GM23338 (cell line): ENCODE results near the gene SLC17A7. TPM values are rescaled to one million over a fixed set of nuclear protein-coding genes. Genes with fewer than 3 reads are reported as not detected.

Experiments used
- ATAC-seq: fragments of 200-7000 bp; cut with Tn5 transposase; 3 replicates; pipeline ENCODE4 v1.9.1; 2020
- DNase-seq: peaks from one replicate; pipeline ENCODE4 v3.0.0-alpha.2; 2015; ENCODE audit warnings: low spot score
- H2AFZ ChIP-seq: fragments of 200-600 bp; sonication (generic); 2 replicates; pipeline ENCODE4 v1.8.0; 2016; ENCODE audit warnings: antibody characterized with exemption, mild to moderate bottlenecking, moderate library complexity
- H3F3A ChIP-seq: fragments of 200-600 bp; sonication (generic); replicated peaks from 2 replicates; pipeline ENCODE4 v1.8.0; 2017; ENCODE audit warnings: antibody characterized with exemption, mixed run types, low read depth
- H3K27ac ChIP-seq: fragments of 200-600 bp; sonication (generic); 2 replicates; pipeline ENCODE4 v1.6.1; 2016; ENCODE audit warnings: low read depth
- H3K27me3 ChIP-seq: fragments of 200-600 bp; sonication (generic); 2 replicates; pipeline ENCODE4 v1.8.0; 2016; ENCODE audit warnings: mild to moderate bottlenecking, mixed run types, moderate library complexity; ENCODE audit not compliant: insufficient read depth
- H3K36me3 ChIP-seq: fragments of 200-600 bp; sonication (generic); 2 replicates; pipeline ENCODE4 v1.8.0; 2016; ENCODE audit warnings: mild to moderate bottlenecking; ENCODE audit not compliant: insufficient read depth
- H3K4me1 ChIP-seq: fragments of 200-600 bp; sonication (generic); 2 replicates; pipeline ENCODE4 v1.8.0; 2016; ENCODE audit warnings: mild to moderate bottlenecking, moderate library complexity; ENCODE audit not compliant: insufficient read depth
- H3K4me2 ChIP-seq: fragments of 200-600 bp; sonication (generic); 2 replicates; pipeline ENCODE4 v1.7.1; 2017; ENCODE audit warnings: mixed run types
- H3K4me3 ChIP-seq: fragments of 200-600 bp; sonication (generic); 2 replicates; pipeline ENCODE4 v1.6.1; 2016; ENCODE audit warnings: mixed run types
- H3K79me2 ChIP-seq: fragments of 200-600 bp; sonication (generic); replicated peaks from 2 replicates; pipeline ENCODE4 v1.8.0; 2017; ENCODE audit warnings: mild to moderate bottlenecking; ENCODE audit not compliant: insufficient read depth
- H3K9me2 ChIP-seq: fragments of 200-600 bp; sonication (generic); 2 replicates; pipeline ENCODE4 v1.8.0; 2017; ENCODE audit not compliant: insufficient read depth
- H4K20me1 ChIP-seq: fragments of 200-600 bp; sonication (generic); replicated peaks from 2 replicates; pipeline ENCODE4 v1.8.0; 2017; ENCODE audit warnings: mild to moderate bottlenecking; ENCODE audit not compliant: insufficient read depth
- H3K27ac Mint-ChIP-seq: 2 replicates; pipeline ENCODE4 v1.8.0; 2020; ENCODE audit warnings: inconsistent platforms, mild to moderate bottlenecking, moderate library complexity, mixed read lengths
- H3K27me3 Mint-ChIP-seq: 3 replicates; pipeline ENCODE4 v1.8.0; 2022; ENCODE audit warnings: low read depth, mild to moderate bottlenecking, moderate library complexity, mixed read lengths, inconsistent platforms; ENCODE audit not compliant: insufficient read depth, poor library complexity
- H3K36me3 Mint-ChIP-seq: 3 replicates; pipeline ENCODE4 v1.8.0; 2021; ENCODE audit warnings: low read depth, mild to moderate bottlenecking, inconsistent platforms, moderate library complexity, mixed read lengths
- H3K4me1 Mint-ChIP-seq: 3 replicates; pipeline ENCODE4 v1.8.0; 2020; ENCODE audit warnings: mild to moderate bottlenecking, inconsistent platforms, mixed read lengths
- H3K4me3 Mint-ChIP-seq: 3 replicates; pipeline ENCODE4 v1.8.0; 2021; ENCODE audit warnings: moderate library complexity, mild to moderate bottlenecking, inconsistent platforms, mixed read lengths
- H3K9me3 Mint-ChIP-seq: 3 replicates; pipeline ENCODE4 v1.8.0; 2020; ENCODE audit warnings: moderate library complexity, mild to moderate bottlenecking, inconsistent platforms, mixed read lengths
- CREB1 ChIP-seq: fragments of 250-450 bp; sonication (Bioruptor Pico); IDR thresholded peaks from 2 replicates; pipeline ENCODE4 v1.5.0; 2020; ENCODE audit warnings: low read depth, mild to moderate bottlenecking, moderate library complexity
- CTCF ChIP-seq, 2 experiments: fragments of 200-600 bp in 1 of 2; sonication (generic) in 1 of 2; conservative IDR thresholded peaks; 2 replicates each; pipeline versions ENCODE4 v1.5.1 to v1.6.1; 2016 to 2017; ENCODE audit warnings: antibody characterized with exemption in 2 of 2, low read depth in 2 of 2, mild to moderate bottlenecking in 2 of 2, moderate library complexity in 1 of 2
- ETS1 ChIP-seq: IDR thresholded peaks from 2 replicates; pipeline ENCODE4 v1.6.1; 2016; ENCODE audit warnings: antibody characterized with exemption
- EZH2 ChIP-seq: fragments of 200-600 bp; sonication (generic); IDR thresholded peaks from one replicate; pipeline ENCODE4 v1.8.0; 2017; ENCODE audit warnings: antibody characterized with exemption, mild to moderate bottlenecking, low read depth; ENCODE audit not compliant: unreplicated experiment
- EZH2phosphoT487 ChIP-seq: fragments of 200-600 bp; sonication (generic); IDR thresholded peaks from one replicate; pipeline ENCODE4 v1.8.1; 2018; ENCODE audit warnings: antibody characterized with exemption; ENCODE audit not compliant: unreplicated experiment
- JUNB ChIP-seq: IDR thresholded peaks from one replicate; pipeline ENCODE4 v1.6.1; 2016; ENCODE audit warnings: antibody characterized with exemption; ENCODE audit not compliant: unreplicated experiment
- NANOG ChIP-seq: IDR thresholded peaks from 2 replicates; pipeline ENCODE4 v1.6.1; 2016; ENCODE audit warnings: antibody characterized with exemption, borderline replicate concordance
- POLR2AphosphoS5 ChIP-seq: IDR thresholded peaks from 2 replicates; pipeline ENCODE4 v1.6.1; 2016; ENCODE audit warnings: antibody characterized with exemption, low read depth
- REST ChIP-seq: IDR thresholded peaks from one replicate; pipeline ENCODE4 v1.6.1; 2018; ENCODE audit warnings: antibody characterized with exemption; ENCODE audit not compliant: unreplicated experiment
- STAT1 ChIP-seq: IDR thresholded peaks from one replicate; pipeline ENCODE4 v1.6.1; 2016; ENCODE audit warnings: antibody characterized with exemption; ENCODE audit not compliant: unreplicated experiment
- ZNF114 ChIP-seq: fragments of 250-450 bp; sonication (Bioruptor Pico); IDR thresholded peaks from 2 replicates; pipeline ENCODE4 v1.5.0; 2020; ENCODE audit warnings: mild to moderate bottlenecking, moderate library complexity
- ZNF331 ChIP-seq: fragments of 250-450 bp; sonication (Bioruptor Pico); IDR thresholded peaks from 2 replicates; pipeline ENCODE4 v1.5.0; 2020; ENCODE audit warnings: low read depth, mild to moderate bottlenecking, moderate library complexity
- ZNF462 ChIP-seq: fragments of 250-450 bp; sonication (Bioruptor Pico); IDR thresholded peaks from 2 replicates; pipeline ENCODE4 v1.5.0; 2020; ENCODE audit warnings: mild to moderate bottlenecking, moderate library complexity
- long read RNA-seq: library from polyadenylated mRNA; unstranded; transcript quantifications from one replicate; pipeline ENCODE4 v2.0.0, GENCODE V29; 2020; ENCODE audit not compliant: unreplicated experiment
- polyA plus RNA-seq: library from polyadenylated mRNA; unstranded; fragments of >200 nt; fragmentation: Nextera tagmentation; extraction: Ambion mirVana; gene quantifications from 2 replicates; pipeline ENCODE4 v1.2.1, GENCODE V29; 2016
- total RNA-seq: library from RNA; depleted of rRNA; stranded (reverse); fragments of >200 nt; shearing (Covaris generic); gene quantifications from 2 replicates; pipeline ENCODE4 v1.2.3, GENCODE V29; 2014; rRNA removed

Gene SLC17A7
- total RNA-seq = 0.90 and 1.6 TPM in 2 replicates
- polyA plus RNA-seq = 1.5 TPM in 2 replicates
- long read RNA-seq, partial matches to known transcripts = 1 of 1 reads
- long read RNA-seq, other reads (novel, unspliced or antisense) = 0 of 1 reads

GRCh38 chr19:49441210-49441959, at the start of gene SLC17A7:
TSS of gene SLC17A7 (minus strand) at chr19:49441527. CDS start at chr19:49441379, 148 bp downstream.
- peak within 1 kb of the TSS; percentile 90 for H2AFZ ChIP-seq
- H3K9me2 ChIP-seq = no peaks in the 10 kb centered on the region
- H3K9me3 Mint-ChIP-seq = peaks cover 5% of the 10 kb centered on the region; the same call in 2 of the 3 replicates
- H3K4me2 ChIP-seq = peak within 1 kb of the TSS; percentile 94
- peak within 1 kb of the TSS; percentile 32 for H3K27ac Mint-ChIP-seq
- H3K27ac ChIP-seq = peak within 1 kb of the TSS; percentile 76; the same call in 1 of the 2 replicates
- no peak for TF ChIP-seq ETS1
- TF ChIP-seq ZNF331 (CRISPR knock-in tag) = no peak
- TF ChIP-seq EZH2phosphoT487 = no peak
- TF ChIP-seq ZNF462 = no peak
- TF ChIP-seq JUNB = no peak
- no peak for TF ChIP-seq ZNF114 (CRISPR knock-in tag)
- TF ChIP-seq REST = no peak
- no peak for TF ChIP-seq POLR2AphosphoS5
- no peak for TF ChIP-seq NANOG
- no peak for TF ChIP-seq EZH2
- no peak for TF ChIP-seq CTCF (conservative IDR thresholded peaks at IDR 0.05; ENCODE audit: low read depth in 2 of 2)
- no peak for TF ChIP-seq STAT1
- no peak for TF ChIP-seq CREB1 (CRISPR knock-in tag)
- H3F3A ChIP-seq = peaks cover 16% of the 10 kb centered on the region
- ATAC-seq = peak; percentile 10
- peaks cover 6% of the 10 kb centered on the region; the same call in 2 of the 3 replicates for H3K36me3 Mint-ChIP-seq
- peak within 1 kb of the TSS; percentile 71 for H3K4me3 Mint-ChIP-seq
- H3K79me2 ChIP-seq = no peaks in the 10 kb centered on the region
- H3K27me3 ChIP-seq = peaks cover 55% of the 10 kb centered on the region
- peaks cover 26% of the 10 kb centered on the region for H3K4me1 Mint-ChIP-seq
- H3K27me3 Mint-ChIP-seq = peaks cover 80% of the 10 kb centered on the region
- DNase-seq = peak; percentile 90
- peak within 1 kb of the TSS; percentile 61 for H3K4me3 ChIP-seq
- H3K4me1 ChIP-seq = peaks cover 18% of the 10 kb centered on the region
- H3K36me3 ChIP-seq = no peaks in the 10 kb centered on the region
- H4K20me1 ChIP-seq = no peaks in the 10 kb centered on the region
